GM12865 (cell line): ENCODE results near the gene SSBP1.
"Not testable (repeated sequence)": the region's sequence is repeated elsewhere in the genome, so short reads cannot be mapped to it uniquely, and the experiment has no call there.

Source experiments
- DNase-seq: peaks from one replicate; pipeline ENCODE4 v3.0.0; 2010; ENCODE audit warnings: low read depth
- H3K4me3 ChIP-seq: 2 replicates; pipeline ENCODE4 v1.5.1; 2011; ENCODE audit warnings: mild to moderate bottlenecking, low read depth, low read length, control low read depth
- TF ChIP-seq, protein P1 (sequence below): IDR thresholded peaks from 2 replicates; pipeline ENCODE4 v1.5.1; 2011; ENCODE audit warnings: low read length, control low read depth, low read depth, inconsistent platforms; ENCODE audit not compliant: insufficient read depth; ENCODE audit errors: missing control alignments

The SSBP1 gene

DNA sequence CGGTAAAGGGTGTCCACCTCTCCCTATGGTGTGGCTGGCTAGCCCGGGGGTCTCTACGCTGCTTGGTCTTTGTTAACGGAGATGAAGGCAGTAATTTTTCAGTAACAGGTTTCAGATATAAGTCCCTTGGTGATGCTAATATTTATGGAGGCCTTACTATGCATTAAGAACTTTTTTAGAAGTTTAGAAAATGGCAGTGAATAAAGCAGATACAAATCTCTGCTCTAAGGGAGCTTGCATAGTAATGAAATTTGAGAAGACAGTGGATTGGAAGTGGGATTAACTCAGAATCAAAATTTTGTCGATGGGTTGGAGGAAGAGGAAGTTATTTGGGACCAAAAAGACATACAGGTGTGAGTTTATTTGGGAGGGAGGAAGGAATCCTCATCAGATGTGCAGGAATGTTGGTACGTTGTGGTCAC is 445 bp downstream of the SSBP1 start:
- no peak for DNase-seq
- TF ChIP-seq, protein P1, sequence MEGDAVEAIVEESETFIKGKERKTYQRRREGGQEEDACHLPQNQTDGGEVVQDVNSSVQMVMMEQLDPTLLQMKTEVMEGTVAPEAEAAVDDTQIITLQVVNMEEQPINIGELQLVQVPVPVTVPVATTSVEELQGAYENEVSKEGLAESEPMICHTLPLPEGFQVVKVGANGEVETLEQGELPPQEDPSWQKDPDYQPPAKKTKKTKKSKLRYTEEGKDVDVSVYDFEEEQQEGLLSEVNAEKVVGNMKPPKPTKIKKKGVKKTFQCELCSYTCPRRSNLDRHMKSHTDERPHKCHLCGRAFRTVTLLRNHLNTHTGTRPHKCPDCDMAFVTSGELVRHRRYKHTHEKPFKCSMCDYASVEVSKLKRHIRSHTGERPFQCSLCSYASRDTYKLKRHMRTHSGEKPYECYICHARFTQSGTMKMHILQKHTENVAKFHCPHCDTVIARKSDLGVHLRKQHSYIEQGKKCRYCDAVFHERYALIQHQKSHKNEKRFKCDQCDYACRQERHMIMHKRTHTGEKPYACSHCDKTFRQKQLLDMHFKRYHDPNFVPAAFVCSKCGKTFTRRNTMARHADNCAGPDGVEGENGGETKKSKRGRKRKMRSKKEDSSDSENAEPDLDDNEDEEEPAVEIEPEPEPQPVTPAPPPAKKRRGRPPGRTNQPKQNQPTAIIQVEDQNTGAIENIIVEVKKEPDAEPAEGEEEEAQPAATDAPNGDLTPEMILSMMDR: no peak
- peak overlapping the region; percentile 78 for H3K4me3 ChIP-seq

DNA sequence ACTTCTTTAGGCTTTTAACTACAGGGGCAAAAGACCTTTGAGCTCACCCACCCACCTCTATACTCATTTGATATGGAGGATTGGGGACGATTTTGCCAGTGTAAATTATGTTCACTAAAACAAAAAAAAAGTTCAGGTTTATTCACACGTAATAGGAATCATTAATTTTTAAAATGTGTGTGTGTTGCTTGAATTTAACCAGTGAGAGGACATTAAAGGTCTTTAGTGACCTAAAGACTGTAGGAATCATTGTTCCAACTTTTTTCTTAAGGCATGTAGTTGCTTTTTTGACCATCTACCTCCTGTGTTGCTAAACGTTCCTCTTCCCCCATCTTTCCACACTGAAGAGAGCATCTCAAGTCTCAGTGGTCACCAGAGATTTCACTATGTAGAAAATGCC is 1.1 kb downstream of the SSBP1 start:
- TF ChIP-seq, protein P1: no peak
- peak overlapping the region; percentile 78 for H3K4me3 ChIP-seq
- no peak for DNase-seq

DNA sequence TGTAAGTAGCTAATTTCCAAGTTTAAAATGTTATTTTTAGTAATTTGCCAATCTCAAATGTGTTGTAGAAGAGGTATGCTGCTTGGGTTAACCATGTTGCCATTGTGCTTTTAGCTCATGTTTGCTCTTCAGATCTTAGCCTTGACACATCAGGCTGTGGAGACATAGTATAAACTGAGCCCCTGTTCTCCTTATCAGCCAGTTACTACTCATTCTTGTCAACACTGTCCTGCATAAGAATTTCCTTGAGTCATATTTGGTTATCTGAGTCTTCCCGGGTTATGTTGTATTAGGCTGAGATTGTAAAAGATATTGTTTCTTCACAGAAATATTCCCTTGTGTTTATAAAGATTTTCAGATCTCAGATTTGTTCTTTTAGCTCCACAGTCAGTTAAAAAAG is 4.1 kb downstream of the SSBP1 start:
- TF ChIP-seq, protein P1: no peak
- DNase-seq: no peak
- H3K4me3 ChIP-seq: no peak overlapping the region

DNA sequence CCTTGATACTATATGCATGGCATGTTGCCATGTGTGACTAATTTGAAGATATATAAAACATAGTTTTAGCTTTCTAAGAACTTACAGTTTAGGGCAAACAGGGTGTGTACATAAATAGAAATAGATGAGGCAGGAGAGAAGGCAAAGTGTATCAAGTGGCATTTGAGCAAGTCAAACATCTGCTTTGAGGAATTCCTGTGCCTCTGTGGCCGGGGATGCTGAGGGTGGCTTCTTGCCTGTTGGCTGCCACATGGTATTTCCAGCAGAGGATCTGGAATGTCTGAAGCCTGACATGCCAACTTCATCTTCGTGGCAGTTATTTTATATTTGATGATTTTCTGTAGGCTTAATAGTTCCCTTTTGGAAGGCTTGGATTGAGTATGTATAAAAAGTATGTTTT is 6.0 kb downstream of the SSBP1 start:
- TF ChIP-seq, protein P1: no peak
- DNase-seq: no peak
- H3K4me3 ChIP-seq: no peak overlapping the region

DNA sequence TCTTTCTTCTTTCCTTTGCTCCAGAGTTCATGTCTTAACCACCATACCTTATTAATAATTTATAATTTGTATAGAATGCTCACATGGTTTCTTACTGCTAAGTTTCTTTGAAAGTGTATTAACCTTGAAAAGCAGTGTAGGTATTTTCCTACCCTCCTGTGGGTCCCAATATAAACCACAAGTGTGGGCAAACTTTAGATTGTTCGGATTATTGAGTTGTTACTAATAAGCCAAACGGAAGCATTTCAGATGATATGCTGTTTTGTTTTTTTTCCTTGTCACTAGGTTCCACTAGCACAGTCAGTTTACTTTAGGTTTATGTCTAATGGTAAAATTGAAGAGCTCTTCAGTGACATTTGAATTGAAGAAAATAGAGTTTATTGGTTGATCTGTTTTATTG is 10.2 kb downstream of the SSBP1 start:
- TF ChIP-seq, protein P1: no peak
- no peak overlapping the region for H3K4me3 ChIP-seq
- DNase-seq: no peak

DNA sequence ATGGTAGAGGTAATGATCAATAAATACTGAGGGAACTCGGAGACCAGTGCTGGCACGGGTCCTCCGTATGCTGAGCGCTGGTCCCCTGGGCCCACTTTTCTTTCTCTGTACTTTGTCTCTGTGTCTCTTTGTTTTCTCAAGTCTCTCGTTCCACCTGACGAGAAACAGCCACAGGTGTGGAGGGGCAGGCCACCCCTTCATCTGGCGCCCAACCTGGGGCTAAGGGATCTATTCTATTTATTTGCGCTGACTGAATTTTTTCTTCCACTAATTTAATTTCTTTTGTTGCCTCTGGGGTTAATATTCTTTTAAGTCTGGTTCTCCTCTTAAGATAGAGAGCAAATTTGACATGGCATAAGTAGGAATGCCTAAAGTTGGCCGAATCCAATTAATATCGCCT is 13.7 kb downstream of the SSBP1 start:
- H3K4me3 ChIP-seq, DNase-seq: not testable (repeated sequence)

DNA sequence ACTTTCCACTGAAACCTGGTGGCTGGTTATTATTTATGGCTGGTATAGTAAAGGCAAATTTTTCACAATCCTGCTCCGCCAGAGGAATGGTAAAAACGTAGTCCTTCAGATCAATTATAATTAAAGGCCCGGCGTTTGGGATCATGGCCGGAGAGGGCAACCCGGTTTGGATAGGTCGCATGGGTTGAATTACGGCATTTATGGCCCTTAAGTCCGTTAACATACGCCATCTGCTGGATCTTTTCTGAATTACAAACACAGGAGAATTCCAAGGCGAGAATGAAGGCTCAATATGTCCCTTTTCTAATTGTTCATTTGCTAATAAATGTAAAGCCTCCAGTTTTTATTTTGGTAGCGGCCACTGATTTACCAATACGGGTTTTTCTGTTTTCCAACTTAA is 14.5 kb downstream of the SSBP1 start:
- DNase-seq: no peak
- H3K4me3 ChIP-seq: no peak overlapping the region
- TF ChIP-seq, protein P1: peak; percentile 15

DNA sequence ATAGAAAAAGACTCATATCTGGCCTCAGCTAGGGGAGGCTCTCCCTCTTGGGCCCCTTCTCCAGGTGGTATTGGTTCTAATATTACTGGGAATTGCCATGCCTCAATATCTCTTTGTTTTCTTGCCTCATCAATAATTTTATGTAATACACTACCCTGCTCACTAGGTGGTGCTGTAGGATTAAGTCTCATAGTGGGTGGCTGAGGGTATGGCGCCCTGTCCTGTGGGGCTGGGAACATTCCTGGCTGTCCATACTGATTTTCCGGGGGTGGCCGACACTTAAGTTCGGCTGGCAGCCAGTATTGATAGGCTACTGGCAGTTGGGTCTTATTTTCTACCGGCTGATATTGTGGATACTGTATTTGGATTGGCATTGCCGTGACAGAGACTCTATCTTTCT is 16.8 kb downstream of the SSBP1 start:
- TF ChIP-seq, protein P1: peak; percentile 46
- no peak overlapping the region for H3K4me3 ChIP-seq
- peak; percentile 32 for DNase-seq
